Keratinocyte (primary cell): Measurements from ENCODE around the gene PLXNA2. TPM values are rescaled to one million over a fixed set of nuclear protein-coding genes. Genes with fewer than 3 reads are reported as not detected.

Source experiments
- DNase-seq: peaks from one replicate; pipeline ENCODE4 v3.0.0-alpha.2; 2011; ENCODE audit warnings: low read depth, missing footprints, low spot score
- FAIRE-seq: peaks from 2 replicates; lab custom pipeline; 2011; peaks lifted over from hg19 to GRCh38; lab: Jason Lieb, UNC
- H2AFZ ChIP-seq: 2 replicates; pipeline ENCODE4 v1.6.0; 2012; ENCODE audit warnings: low read length, control low read depth, inconsistent platforms; ENCODE audit not compliant: control insufficient read depth
- H3K27ac ChIP-seq: 2 replicates; pipeline ENCODE4 v1.5.1; 2011; ENCODE audit warnings: low read length; ENCODE audit not compliant: control insufficient read depth, insufficient read depth
- H3K27me3 ChIP-seq: 3 replicates; pipeline ENCODE4 v1.6.0; 2011; ENCODE audit warnings: low read length; ENCODE audit not compliant: control insufficient read depth, insufficient read depth; ENCODE audit errors: extremely low read depth
- H3K36me3 ChIP-seq, 2 experiments: 2 replicates in 1 of 2; 3 replicates in 1 of 2; pipeline ENCODE4 v1.5.1; 2011; ENCODE audit warnings: low read length in 2 of 2, mild to moderate bottlenecking in 1 of 2; ENCODE audit not compliant: control insufficient read depth in 2 of 2, insufficient read depth in 2 of 2; ENCODE audit errors: extremely low read depth in 1 of 2
- H3K4me1 ChIP-seq: 3 replicates; pipeline ENCODE4 v1.5.1; 2011; ENCODE audit warnings: low read length; ENCODE audit not compliant: control insufficient read depth, insufficient read depth; ENCODE audit errors: extremely low read depth
- H3K4me2 ChIP-seq: 3 replicates; pipeline ENCODE4 v1.6.0; 2011; ENCODE audit warnings: low read depth, low read length; ENCODE audit not compliant: control insufficient read depth, insufficient read depth; ENCODE audit errors: extremely low read depth
- H3K4me3 ChIP-seq, 3 experiments: fragments of 200-600 bp in 1 of 3; sonication (generic) in 1 of 3; 2 replicates in 2 of 3; 3 replicates in 1 of 3; pipeline ENCODE4 v1.5.1; 2011 to 2016; ENCODE audit warnings: low read length in 3 of 3, mild to moderate bottlenecking in 3 of 3, control low read depth in 2 of 3, inconsistent platforms in 1 of 3, low read depth in 1 of 3, mixed read lengths in 1 of 3, mixed run types in 1 of 3, moderate library complexity in 1 of 3; ENCODE audit not compliant: control insufficient read depth in 2 of 3, insufficient read depth in 2 of 3; ENCODE audit errors: extremely low read depth in 1 of 3
- H3K79me2 ChIP-seq: 2 replicates; pipeline ENCODE4 v1.6.0; 2012; ENCODE audit warnings: low read length; ENCODE audit not compliant: control insufficient read depth, insufficient read depth
- H3K9ac ChIP-seq: 3 replicates; pipeline ENCODE4 v1.6.0; 2011; ENCODE audit warnings: low read length; ENCODE audit not compliant: control insufficient read depth, insufficient read depth; ENCODE audit errors: extremely low read depth
- H3K9me1 ChIP-seq: 3 replicates; pipeline ENCODE4 v1.6.0; 2011; ENCODE audit warnings: low read length; ENCODE audit not compliant: control insufficient read depth, insufficient read depth; ENCODE audit errors: extremely low read depth
- H3K9me3 ChIP-seq: 2 replicates; pipeline ENCODE4 v1.5.1; 2012; ENCODE audit warnings: low read depth, low read length; ENCODE audit not compliant: control insufficient read depth
- H4K20me1 ChIP-seq: 3 replicates; pipeline ENCODE4 v1.6.0; 2011; ENCODE audit warnings: low read length; ENCODE audit not compliant: control insufficient read depth, insufficient read depth; ENCODE audit errors: extremely low read depth
- CTCF ChIP-seq, 3 experiments: IDR thresholded peaks in 1 of 3; conservative IDR thresholded peaks in 1 of 3; optimal IDR thresholded peaks in 1 of 3; 2 replicates in 2 of 3; 3 replicates in 1 of 3; pipeline versions ENCODE3 to v1.5.1; 2011; ENCODE audit warnings: low read length in 3 of 3, mild to moderate bottlenecking in 3 of 3, moderate library complexity in 2 of 3, control low read depth in 1 of 3, inconsistent platforms in 1 of 3; ENCODE audit not compliant: insufficient read depth in 2 of 3; ENCODE audit errors: extremely low read depth in 1 of 3
- EZH2 ChIP-seq: IDR thresholded peaks from one replicate; pipeline ENCODE4 v1.6.1; 2012; ENCODE audit warnings: inconsistent platforms, mild to moderate bottlenecking, low read length, moderate library complexity
- dilution Hi-C: fragments of 300-500 bp; cut with MboI; formaldehyde crosslinking; loops from one replicate; pipeline ENCODE4 v1.7.0; 2020; ENCODE audit warnings: low sequenced_read_pairs; ENCODE audit not compliant: extremely low pct_ligation_motif_present
- polyA plus RNA-seq, 5 experiments: library from polyadenylated mRNA; depleted of rRNA in 3 of 5; stranded (reverse) in 3 of 5; stranded (forward) in 1 of 5; unstranded in 1 of 5; fragments of >200 nt; gene quantifications; 1 replicate in 1 of 5; 2 replicates in 3 of 5; 3 replicates in 1 of 5; pipeline versions ENCODE4 v1.2.1 to v1.2.3, GENCODE V29; 2011 to 2012; ENCODE audit warnings: missing spikeins in 2 of 5, low read depth in 1 of 5, low replicate concordance in 1 of 5

PLXNA2 gene
- polyA plus RNA-seq, 1 donor (not counting 4 experiments of a cell fraction or from before 2014, with no cell fraction given): 6.7 TPM

- dilution Hi-C loops: no loop called here
- Histone ChIP-seq H3K9me1 (peaks cover 3% of the 10 kb centered on the region), H3K27ac (peak overlapping the region; percentile 55)
Measured at GRCh38 chr1:208243527-208243966, 637 bp downstream of the PLXNA2 start.

GRCh38 chr1:208242941-208243526 is 1.1 kb downstream of the PLXNA2 start:
- H3K9ac ChIP-seq: peak overlapping the region; percentile 84

More at GRCh38 chr1:208243527-208243966, 637 bp downstream of the PLXNA2 start:
- Histone ChIP-seq H3K9ac (peak overlapping the region; percentile 84), H3K4me3 (peak overlapping the region; percentile 80 to 92 (median 88)), H3K9me3 (no peaks in the 10 kb centered on the region), H3K36me3 (peaks cover 0 to 6% of the 10 kb centered on the region in 2 experiments), H3K79me2 (peaks cover 48% of the 10 kb centered on the region), H3K4me2 (peak overlapping the region; percentile 97), H2AFZ (peak overlapping the region; percentile 81), H3K27me3 (no peaks in the 10 kb centered on the region), H3K4me1 (peaks cover 55% of the 10 kb centered on the region), H4K20me1 (no peaks in the 10 kb centered on the region)
- DNase-seq: no peak
- TF ChIP-seq EZH2 (no peak), CTCF (optimal IDR thresholded peaks at IDR 0.05 in 1 of 3, IDR thresholded peaks at IDR 0.05 in 1 of 3, conservative IDR thresholded peaks at IDR 0.05 in 1 of 3; ENCODE audit: extremely low read depth in 1 of 3, insufficient read depth in 2 of 3, low read length in 3 of 3) (no peak)
- FAIRE-seq: no peak

More at GRCh38 chr1:208242941-208243526, 1.1 kb downstream of the PLXNA2 start:
- Histone ChIP-seq H3K4me1 (peaks cover 60% of the 10 kb centered on the region), H4K20me1 (no peaks in the 10 kb centered on the region), H3K4me2 (peak overlapping the region; percentile 97), H3K79me2 (peaks cover 52% of the 10 kb centered on the region), H3K27ac (peak overlapping the region; percentile 55), H3K27me3 (no peaks in the 10 kb centered on the region), H3K9me3 (no peaks in the 10 kb centered on the region), H3K36me3 (peaks cover 0 to 6% of the 10 kb centered on the region in 2 experiments), H2AFZ (no peak overlapping the region), H3K9me1 (peaks cover 3% of the 10 kb centered on the region), H3K4me3 (peak overlapping the region; percentile 80 to 92 (median 88))
- dilution Hi-C loops: no loop called here
- FAIRE-seq: no peak
- no peak for DNase-seq
- TF ChIP-seq EZH2 (no peak), CTCF (optimal IDR thresholded peaks at IDR 0.05 in 1 of 3, IDR thresholded peaks at IDR 0.05 in 1 of 3, conservative IDR thresholded peaks at IDR 0.05 in 1 of 3; ENCODE audit: extremely low read depth in 1 of 3, insufficient read depth in 2 of 3, low read length in 3 of 3) (peak; percentile 8 to 57 (median 34))
